OCI-LY3 (cell line): Measurements from ENCODE around the gene SLC9A7.

ENCODE experiments used
- CTCF ChIP-seq: fragments of 200-600, 300-600 bp; sonication (generic); IDR thresholded peaks from 2 replicates; pipeline ENCODE4 v1.5.1; 2014; ENCODE audit warnings: antibody characterized with exemption, low read length, low read depth
- EZH2phosphoT487 ChIP-seq: fragments of 200-600 bp; shearing (Covaris generic); IDR thresholded peaks from 2 replicates; pipeline ENCODE4 v1.6.1; 2018; ENCODE audit warnings: antibody characterized with exemption, mixed run types, low read depth

- TF ChIP-seq CTCF: no peak
- no peak for TF ChIP-seq EZH2phosphoT487
Observed at GRCh38 chrX:46618947-46619346, 140.0 kb downstream of the SLC9A7 start.
